NCI-H2081 (cell line): Measurements from ENCODE around the gene TLR10.
"Not testable (repeated sequence)": the region's sequence is repeated elsewhere in the genome, so short reads cannot be mapped to it uniquely, and the experiment has no call there.

Experiments
- DNase-seq, 2 experiments: peaks; one replicate each; lab custom pipeline; 2025; lab: John Stamatoyannopoulos, UW

Gene TLR10

GRCh38 chr4:38802561-38803355 is 20.0 kb upstream of the TLR10 start:
- DNase-seq, result no peak

DNA sequence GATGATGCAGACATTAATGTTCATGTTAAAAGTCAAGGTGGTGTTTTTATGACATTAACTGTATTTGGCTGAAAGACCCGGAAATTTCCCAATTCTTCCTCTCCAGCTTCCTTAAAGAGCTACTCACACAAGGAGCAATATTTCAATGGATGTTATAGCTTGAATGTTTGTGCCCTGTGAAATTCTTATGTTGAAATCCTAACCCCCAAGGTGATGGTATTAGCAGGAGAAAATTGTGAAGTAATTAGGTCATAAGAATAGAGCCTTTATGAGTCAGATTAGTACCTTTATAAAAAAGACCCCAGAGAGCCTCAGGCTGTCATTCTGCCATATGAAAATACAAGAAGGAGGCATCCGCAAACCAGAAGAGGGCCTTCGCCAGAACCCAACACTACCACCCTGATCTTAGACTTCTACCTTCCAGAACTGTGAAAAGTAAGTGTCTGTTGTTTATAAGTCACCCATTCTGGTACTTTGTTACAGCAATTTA is 18.2 kb upstream of the TLR10 start:
- no peak for DNase-seq

DNA sequence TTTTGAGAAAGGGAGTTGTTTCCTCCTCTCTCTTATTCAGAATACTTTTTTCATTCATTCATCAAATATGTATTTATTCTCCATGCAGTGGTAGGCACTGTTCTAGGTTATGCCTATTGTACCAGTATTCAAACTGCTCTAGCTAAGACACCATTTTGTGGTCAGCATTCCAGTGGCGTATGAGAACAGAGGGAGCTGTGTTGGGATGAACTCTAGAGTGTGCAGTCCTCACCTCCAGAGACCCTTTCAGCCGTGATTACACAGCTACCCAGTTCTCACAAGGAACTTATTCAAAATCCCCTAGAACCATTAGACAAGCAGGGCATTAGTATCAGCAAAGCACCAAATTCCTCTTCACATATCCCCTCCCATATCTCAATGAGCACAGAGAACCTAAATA is 17.6 kb upstream of the TLR10 start:
- DNase-seq, result no peak

- DNase-seq, result no peak
These were observed 12.3 kb upstream of the TLR10 start for GRCh38 chr4:38795087-38795486.

DNA sequence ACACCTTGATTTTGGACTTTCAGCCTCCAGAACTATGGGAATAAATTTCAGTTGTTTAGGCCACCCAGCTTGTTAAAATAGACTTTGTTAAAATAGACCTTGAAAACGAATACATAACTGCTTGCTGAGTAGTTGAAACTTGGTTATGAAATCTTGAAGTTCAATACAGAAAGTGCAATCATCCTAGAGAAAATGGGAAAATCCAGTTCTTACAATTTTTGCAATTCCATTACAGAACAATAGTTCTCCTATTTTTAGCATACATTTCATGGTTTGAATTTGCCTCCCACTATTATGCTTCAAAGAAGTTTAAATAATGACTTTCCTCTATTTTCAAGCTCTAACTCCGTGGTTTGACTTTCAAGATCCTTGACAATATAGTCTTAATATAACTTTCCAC is 11.3 kb upstream of the TLR10 start:
- DNase-seq, result no peak

DNA sequence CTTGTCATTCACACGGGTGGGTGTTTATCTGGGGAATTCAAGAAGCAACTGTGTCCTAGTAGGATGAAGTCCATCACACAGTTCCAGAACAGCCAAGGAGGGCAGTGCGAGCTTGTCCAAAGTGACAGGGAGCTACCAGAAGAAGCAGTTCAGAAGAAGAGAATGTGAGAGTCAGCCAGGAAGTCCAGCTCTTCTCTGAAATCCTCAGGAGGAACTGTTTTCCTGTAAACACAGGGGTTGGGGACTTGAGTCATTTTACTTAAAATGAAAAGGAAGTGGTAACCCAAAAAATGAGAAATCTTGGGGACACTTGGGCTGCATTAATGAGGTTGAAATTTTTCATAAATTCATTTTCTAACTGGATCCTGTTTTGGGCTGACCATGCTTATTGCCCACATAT is 8.2 kb upstream of the TLR10 start:
- no peak for DNase-seq

DNA sequence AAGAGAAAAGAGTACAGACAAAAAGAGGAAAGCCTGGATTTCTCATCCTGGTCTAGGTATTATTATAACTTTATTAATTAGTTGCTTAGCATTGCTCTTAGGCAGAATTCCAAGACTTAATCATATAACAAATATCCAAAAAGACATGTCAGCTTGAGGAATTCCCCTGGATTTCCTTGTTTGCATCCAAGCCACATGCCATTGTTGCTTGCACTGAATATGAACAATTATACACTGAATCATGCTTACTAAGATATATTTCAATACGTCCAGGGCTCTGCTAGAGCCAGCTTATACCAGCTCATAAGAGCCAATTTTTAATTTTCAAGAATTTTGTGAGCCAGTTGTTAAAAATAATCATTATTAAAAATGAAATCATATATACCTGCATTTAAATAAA is 5.5 kb upstream of the TLR10 start:
- DNase-seq, result no peak

- DNase-seq, result no peak
These were observed 4.9 kb upstream of the TLR10 start for GRCh38 chr4:38787693-38788092.

- DNase-seq, result no peak
These were observed 3.2 kb upstream of the TLR10 start for GRCh38 chr4:38785901-38786402.

DNA sequence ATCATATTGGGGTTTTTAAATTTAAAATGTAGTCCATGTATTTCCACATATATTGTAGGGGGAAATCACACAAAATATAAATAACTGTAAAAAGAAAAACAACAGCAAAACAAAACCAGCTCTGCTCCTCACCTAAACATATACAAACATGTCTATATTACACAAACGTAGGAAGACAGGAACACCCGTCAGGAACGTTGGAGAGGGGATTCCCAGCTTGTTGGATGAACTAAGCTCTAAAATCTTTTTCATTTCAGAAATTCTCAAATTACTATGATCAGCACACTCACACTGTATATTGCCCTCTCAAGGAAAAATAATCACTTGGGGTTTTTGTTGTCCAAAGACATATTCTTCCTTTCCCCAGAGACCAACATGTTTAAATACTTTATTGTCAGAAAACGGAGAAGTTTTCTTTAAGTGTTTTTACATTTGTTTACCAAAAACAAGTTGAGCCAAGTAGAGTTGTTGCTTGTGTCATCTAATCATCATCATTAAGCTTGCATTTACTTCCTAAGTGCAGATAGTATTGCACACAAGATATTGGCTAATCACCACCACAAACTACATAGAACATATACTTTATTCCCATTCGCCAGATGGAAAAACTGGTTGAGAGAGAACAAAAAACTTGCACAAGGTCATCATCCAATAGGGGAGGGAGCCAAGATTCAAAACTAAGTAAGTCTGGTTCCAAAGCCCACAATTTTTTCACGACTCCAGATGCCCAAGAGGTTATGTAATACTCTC is 2.4 kb upstream of the TLR10 start:
- DNase-seq, result no peak

GRCh38 chr4:38784141-38784540 is 1.4 kb upstream of the TLR10 start:
- no peak for DNase-seq

GRCh38 chr4:38783109-38783460 is 295 bp upstream of the TLR10 start:
- DNase-seq, result no peak

- no peak for DNase-seq
These were observed 932 bp downstream of the TLR10 start for GRCh38 chr4:38781854-38782261.

GRCh38 chr4:38780833-38781484 is 1.8 kb downstream of the TLR10 start:
- DNase-seq, result no peak

- no peak for DNase-seq
These were observed 3.0 kb downstream of the TLR10 start for GRCh38 chr4:38779790-38780189.

DNA sequence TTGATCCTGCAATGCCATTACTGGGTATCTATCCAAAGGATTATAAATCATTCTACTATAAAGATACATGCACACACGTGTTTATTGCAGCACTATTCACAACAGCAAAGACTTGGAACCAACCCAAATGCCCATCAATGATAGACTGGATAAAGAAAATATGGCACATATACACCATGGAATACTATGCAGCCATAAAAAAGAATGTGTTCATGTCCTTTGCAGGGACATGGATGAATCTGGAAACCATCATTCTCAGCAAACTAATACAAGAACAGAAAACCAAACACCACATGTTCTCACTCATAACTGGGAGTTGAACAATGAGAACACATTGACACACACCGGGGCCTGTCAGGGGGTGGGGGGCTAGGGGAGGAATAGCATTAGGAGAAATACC is 4.9 kb downstream of the TLR10 start:
- DNase-seq, result not testable (repeated sequence)

- no peak for DNase-seq
These were observed 7.5 kb downstream of the TLR10 start for GRCh38 chr4:38775326-38775725.

- no peak for DNase-seq
These were observed 8.4 kb downstream of the TLR10 start for GRCh38 chr4:38774181-38774955.

- DNase-seq, result not testable (repeated sequence)
These were observed 12.5 kb downstream of the TLR10 start for GRCh38 chr4:38770281-38770680.

DNA sequence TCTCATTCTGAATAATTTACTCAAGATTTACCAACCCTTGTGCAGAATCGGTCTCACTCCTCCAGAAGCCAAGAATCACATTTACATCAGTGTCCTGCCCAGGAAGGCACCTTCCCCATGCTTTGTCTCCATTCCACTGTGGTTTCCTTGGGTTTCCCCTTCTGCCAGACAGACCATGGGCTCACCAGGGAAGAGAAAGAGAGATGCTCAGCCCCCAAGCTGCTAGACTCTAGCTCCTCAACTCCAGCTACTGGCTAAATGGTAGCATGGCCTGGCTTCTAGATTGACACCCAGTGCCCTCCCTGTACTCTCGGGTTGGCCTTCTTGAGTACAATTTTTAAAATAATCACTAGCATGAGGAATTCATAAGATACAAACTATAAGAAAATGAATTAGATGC is 12.9 kb downstream of the TLR10 start:
- no peak for DNase-seq

DNA sequence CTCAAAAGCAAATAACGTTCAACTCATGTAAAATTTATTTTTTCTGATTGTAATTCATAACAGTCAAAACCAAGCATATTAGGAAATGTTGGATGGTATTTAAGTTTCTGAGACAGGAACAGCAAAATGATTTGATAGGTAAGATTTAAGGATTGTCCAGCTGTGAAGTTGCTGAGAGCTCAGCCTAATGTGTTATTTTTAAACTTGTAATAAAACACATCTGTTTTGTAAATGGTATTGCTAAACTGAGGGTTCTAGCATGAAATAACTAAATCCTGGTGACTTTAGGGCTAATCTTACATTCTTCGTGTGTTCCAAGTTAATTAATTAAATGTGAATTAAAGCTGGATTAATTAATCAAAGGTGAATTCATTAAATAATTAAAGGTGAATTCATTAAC is 13.3 kb downstream of the TLR10 start:
- no peak for DNase-seq

DNA sequence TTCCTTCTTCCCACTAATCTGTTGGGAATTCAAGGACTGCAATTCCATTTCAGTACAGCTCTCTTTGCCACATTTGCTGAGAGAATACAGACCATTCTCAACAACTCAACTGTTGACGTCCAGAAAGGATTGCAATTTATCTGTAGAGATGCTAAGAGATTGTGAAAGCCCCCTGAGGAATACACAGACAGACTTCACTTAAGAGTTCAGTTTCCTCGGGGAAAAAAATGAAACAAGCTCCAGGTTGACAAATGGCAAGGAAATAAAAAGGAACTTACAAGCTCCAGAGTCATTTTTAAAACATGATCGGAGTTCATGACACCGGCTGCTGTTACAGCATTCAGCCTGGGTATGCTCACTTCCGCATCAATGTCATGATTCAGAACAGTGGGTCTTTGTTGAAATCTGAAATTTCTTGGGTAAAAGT is 13.8 kb downstream of the TLR10 start:
- no peak for DNase-seq
